HepG2 (cell line): Measurements from ENCODE around the gene CDCA5. TPM values are rescaled to one million over a fixed set of nuclear protein-coding genes. Genes with fewer than 3 reads are reported as not detected.

Experiments used
- AGO2 ChIP-seq: fragments of 200-400 bp; formaldehyde crosslinking; optimal IDR thresholded peaks from 2 replicates; pipeline ENCODE3; 2017; ENCODE audit warnings: mild to moderate bottlenecking, low read depth, low read length, moderate library complexity
- CHCHD3 ChIP-seq: sonication (generic); formaldehyde crosslinking; IDR thresholded peaks from 2 replicates; pipeline ENCODE4 v1.8.0; 2022; ENCODE audit warnings: mild to moderate bottlenecking, missing genetic modification reagents, moderate library complexity
- GTF3A ChIP-seq: sonication (generic); formaldehyde crosslinking; conservative IDR thresholded peaks from 2 replicates; pipeline ENCODE4 v1.4.0; 2020; ENCODE audit warnings: mild to moderate bottlenecking, missing genetic modification reagents
- HNRNPH1 ChIP-seq: fragments of 200-400 bp; formaldehyde crosslinking; optimal IDR thresholded peaks from 2 replicates; pipeline ENCODE3; 2017; ENCODE audit warnings: mild to moderate bottlenecking, low read depth, low read length
- HOXA7 ChIP-seq: sonication (generic); formaldehyde crosslinking; IDR thresholded peaks from 2 replicates; pipeline ENCODE4 v1.8.1; 2022; ENCODE audit warnings: mild to moderate bottlenecking, missing genetic modification reagents, moderate library complexity
- RFX3 ChIP-seq: IDR thresholded peaks from 2 replicates; pipeline ENCODE4 v1.6.1; 2016; ENCODE audit warnings: missing biosample characterization, missing genetic modification reagents
- XRCC5 ChIP-seq: fragments of 200-400 bp; formaldehyde crosslinking; optimal IDR thresholded peaks from 2 replicates; pipeline ENCODE3; 2017; ENCODE audit warnings: mild to moderate bottlenecking, low read length
- YEATS4 ChIP-seq: sonication (generic); formaldehyde crosslinking; IDR thresholded peaks from 2 replicates; pipeline ENCODE4 v1.4.0; 2020; ENCODE audit warnings: missing genetic modification reagents, borderline replicate concordance
- ZBTB40 ChIP-seq, 2 experiments: fragments of 450-650 bp in 1 of 2; sonication (generic) in 1 of 2; formaldehyde crosslinking in 1 of 2; IDR thresholded peaks; 2 replicates each; pipeline versions ENCODE4 v1.6.1 to v1.8.0; 2016 to 2022; ENCODE audit warnings: antibody characterized with exemption in 1 of 2, mild to moderate bottlenecking in 1 of 2, missing genetic modification reagents in 1 of 2
- ZHX2 ChIP-seq, 2 experiments: sonication (generic) in 1 of 2; formaldehyde crosslinking in 1 of 2; IDR thresholded peaks; 2 replicates each; pipeline versions ENCODE4 v1.6.1 to v1.9.0; 2014 to 2022; ENCODE audit warnings: antibody characterized with exemption in 1 of 2, borderline replicate concordance in 1 of 2, inconsistent platforms in 1 of 2, low read depth in 1 of 2, missing genetic modification reagents in 1 of 2
- ZNF205 ChIP-seq: IDR thresholded peaks from 2 replicates; pipeline ENCODE4 v1.6.1; 2018; ENCODE audit warnings: missing biosample characterization, missing genetic modification reagents
- ZNF292 ChIP-seq: sonication (generic); formaldehyde crosslinking; IDR thresholded peaks from 2 replicates; pipeline ENCODE4 v1.8.1; 2022; ENCODE audit warnings: mild to moderate bottlenecking, low read depth, missing genetic modification reagents, borderline replicate concordance
- ZNF550 ChIP-seq: sonication (generic); formaldehyde crosslinking; IDR thresholded peaks from 2 replicates; pipeline ENCODE4 v1.4.0; 2020; ENCODE audit warnings: mild to moderate bottlenecking, missing genetic modification reagents, borderline replicate concordance
- polyA plus RNA-seq, 8 experiments: library from polyadenylated mRNA; depleted of rRNA in 3 of 8; stranded (reverse) in 7 of 8; unstranded in 1 of 8; fragments of >200 nt; fragmentation: Illumina TruSeq in 4 of 8; extraction: Trizol in 4 of 8; gene quantifications; 2 replicates each; pipeline versions ENCODE4 v1.2.1 to v1.2.3, GENCODE V29; 2011 to 2016; ENCODE audit warnings: low read depth in 4 of 8, missing spikeins in 1 of 8, mixed read lengths in 1 of 8; ENCODE audit not compliant: insufficient read depth in 1 of 8
- total RNA-seq, 5 experiments: library from RNA; depleted of rRNA; stranded (reverse); fragments of >200 nt; fragmentation: Illumina TruSeq; extraction: Trizol; gene quantifications; 2 replicates each; pipeline ENCODE4 v1.2.3, GENCODE V29; 2016; ENCODE audit warnings: low read depth in 1 of 5

CDCA5 gene
- total and polyA plus RNA-seq, 2 of the 13 experiments (the other 11 are each of a cell fraction or from before 2014, with no cell fraction given) = 13.5 to 50.6 TPM

GRCh38 chr11:65095974-65096806 lies 12.3 kb upstream of the CDCA5 start, which contains the start of gene VPS51 (continued):
- TF ChIP-seq ZHX2 (IDR thresholded peaks at IDR 0.05; ENCODE audit: low read depth) = peak; percentile 93
- no peak for TF ChIP-seq ZHX2 (CRISPR knock-in tag; IDR thresholded peaks at IDR 0.05; ENCODE audit: borderline replicate concordance)
- TF ChIP-seq ZNF550 (CRISPR knock-in tag) = no peak
- TF ChIP-seq XRCC5 = peak; percentile 99
- no peak for TF ChIP-seq HNRNPH1
- TF ChIP-seq CHCHD3 (CRISPR knock-in tag) = no peak
- peak; percentile 100 for TF ChIP-seq ZBTB40 (IDR thresholded peaks at IDR 0.05)
- peak; percentile 100 for TF ChIP-seq ZBTB40 (CRISPR knock-in tag; IDR thresholded peaks at IDR 0.05)
- no peak for TF ChIP-seq RFX3 (CRISPR knock-in tag)
- no peak for TF ChIP-seq ZNF292 (CRISPR knock-in tag)
- peak; percentile 90 for TF ChIP-seq AGO2
- TF ChIP-seq GTF3A (CRISPR knock-in tag) = no peak; the same call in 1 of the 2 replicates
- peak; percentile 92 for TF ChIP-seq ZNF205 (CRISPR knock-in tag)
- peak; percentile 82 for TF ChIP-seq YEATS4 (CRISPR knock-in tag)
- no peak for TF ChIP-seq HOXA7 (CRISPR knock-in tag)
